MM.1S (cell line): ENCODE measurements around the gene SPRING1.

ENCODE experiments used
- DNase-seq: peaks from one replicate; pipeline ENCODE4 v3.0.0-alpha.2; 2015
- H2AFZ ChIP-seq: fragments of 300-600 bp; sonication (generic); 2 replicates; pipeline ENCODE4 v1.6.0; 2016; ENCODE audit warnings: antibody characterized with exemption, low read length
- H3F3A ChIP-seq: fragments of 300-600 bp; sonication (generic); 2 replicates; pipeline ENCODE4 v1.6.1; 2016; ENCODE audit warnings: mild to moderate bottlenecking, antibody characterized with exemption, low read length, moderate library complexity, mixed read lengths; ENCODE audit not compliant: insufficient read depth
- H3K27ac ChIP-seq: fragments of 300-600 bp; sonication (generic); 2 replicates; pipeline ENCODE4 v1.5.1; 2016; ENCODE audit warnings: mild to moderate bottlenecking, low read length
- H3K27me3 ChIP-seq: fragments of 300-600 bp; sonication (generic); replicated peaks from 2 replicates; pipeline ENCODE4 v1.6.0; 2016; ENCODE audit warnings: low read length; ENCODE audit not compliant: insufficient read depth
- H3K36me3 ChIP-seq: fragments of 300-600 bp; sonication (generic); replicated peaks from 2 replicates; pipeline ENCODE4 v1.6.1; 2016; ENCODE audit warnings: mild to moderate bottlenecking, low read length, mixed read lengths; ENCODE audit not compliant: insufficient read depth
- H3K4me1 ChIP-seq: fragments of 300-600 bp; sonication (generic); 2 replicates; pipeline ENCODE4 v1.6.1; 2016; ENCODE audit warnings: low read length, mixed read lengths
- H3K4me2 ChIP-seq: fragments of 300-600 bp; sonication (generic); 2 replicates; pipeline ENCODE4 v1.6.0; 2016; ENCODE audit warnings: low read depth, low read length
- H3K4me3 ChIP-seq: fragments of 300-600 bp; sonication (generic); 2 replicates; pipeline ENCODE4 v1.5.1; 2016; ENCODE audit warnings: low read length, mixed read lengths
- H3K79me2 ChIP-seq: fragments of 300-600 bp; sonication (generic); 2 replicates; pipeline ENCODE4 v1.6.1; 2016; ENCODE audit warnings: mixed run types, low read length, mixed read lengths
- H3K9ac ChIP-seq: fragments of 300-600 bp; sonication (generic); 2 replicates; pipeline ENCODE4 v1.6.1; 2016; ENCODE audit warnings: low read length, mixed read lengths
- H3K9me2 ChIP-seq: fragments of 300-600 bp; sonication (generic); replicated peaks from 2 replicates; pipeline ENCODE4 v1.6.1; 2016; ENCODE audit warnings: mild to moderate bottlenecking, low read length, mixed read lengths; ENCODE audit not compliant: insufficient read depth
- H3K9me3 ChIP-seq: fragments of 300-600 bp; sonication (generic); replicated peaks from 2 replicates; pipeline ENCODE4 v1.6.1; 2016; ENCODE audit warnings: mild to moderate bottlenecking, low read length, mixed read lengths; ENCODE audit not compliant: insufficient read depth
- H4K20me1 ChIP-seq: fragments of 300-600 bp; sonication (generic); 2 replicates; pipeline ENCODE4 v1.6.1; 2016; ENCODE audit warnings: mild to moderate bottlenecking, low read length, moderate library complexity, mixed read lengths; ENCODE audit not compliant: insufficient read depth
- CTCF ChIP-seq: fragments of 300-600 bp; sonication (generic); IDR thresholded peaks from 2 replicates; pipeline ENCODE4 v1.5.1; 2016; ENCODE audit warnings: antibody characterized with exemption, low read length, mixed read lengths
- EZH2 ChIP-seq: fragments of 300-600 bp; sonication (generic); optimal IDR thresholded peaks from 2 replicates; pipeline ENCODE3; 2017; ENCODE audit warnings: low read depth, mild to moderate bottlenecking, antibody characterized with exemption, low read length, mixed read lengths
- EZH2phosphoT487 ChIP-seq: fragments of 300-600 bp; sonication (generic); IDR thresholded peaks from 2 replicates; pipeline ENCODE4 v1.6.1; 2018; ENCODE audit warnings: antibody characterized with exemption, low read length

SPRING1 gene

GRCh38 chr12:116735084-116735483, 2.8 kb downstream of the SPRING1 start:
- Histone ChIP-seq H3K27me3 (no peaks in the 10 kb centered on the region), H3K4me2 (no peak overlapping the region), H3K4me1 (peaks cover 8% of the 10 kb centered on the region; the same call in 1 of the 2 replicates), H3F3A (no peaks in the 10 kb centered on the region), H3K79me2 (peaks cover 50% of the 10 kb centered on the region), H3K9ac (no peak overlapping the region), H3K27ac (no peak overlapping the region), H4K20me1 (no peaks in the 10 kb centered on the region), H3K4me3 (no peak overlapping the region), H3K36me3 (no peaks in the 10 kb centered on the region), H3K9me3 (no peaks in the 10 kb centered on the region), H3K9me2 (no peaks in the 10 kb centered on the region), H2AFZ (no peak overlapping the region)
- DNase-seq = no peak
- TF ChIP-seq EZH2phosphoT487 (no peak), CTCF (no peak), EZH2 (no peak)

DNA sequence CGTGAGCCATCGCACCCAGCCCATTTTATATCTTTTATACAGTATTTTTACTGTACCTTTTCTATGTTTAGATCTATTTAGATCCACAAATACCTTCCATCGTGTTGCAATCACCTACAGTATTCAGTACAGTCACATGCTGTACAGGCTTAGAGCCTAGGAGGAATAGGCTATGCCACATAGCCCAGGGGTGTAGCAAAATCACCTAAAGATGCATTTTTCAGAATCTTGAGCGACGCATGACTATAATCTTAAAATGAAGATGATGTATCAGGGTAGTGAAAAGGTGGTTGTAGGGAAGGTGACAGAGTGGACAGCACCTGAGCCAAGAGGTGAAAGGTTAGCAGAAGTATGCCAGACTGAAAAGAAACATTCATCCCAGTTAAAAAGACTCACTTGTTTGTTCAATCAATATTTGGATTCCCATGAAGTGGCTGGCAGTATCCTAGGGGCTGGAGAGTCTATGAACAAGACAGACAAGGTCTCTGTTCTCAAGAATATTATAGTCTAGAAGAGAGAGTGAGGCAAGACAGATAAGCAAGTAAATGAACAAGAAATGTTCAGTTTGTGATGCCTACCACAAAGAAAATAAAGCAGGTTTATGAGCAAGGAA, 3.6 kb downstream of the SPRING1 start:
- TF ChIP-seq EZH2 = no peak
- no peak for TF ChIP-seq EZH2phosphoT487
- no peak for TF ChIP-seq CTCF
- no peak overlapping the region for H3K4me3 ChIP-seq
- H3K79me2 ChIP-seq = peaks cover 53% of the 10 kb centered on the region
- H3F3A ChIP-seq = no peaks in the 10 kb centered on the region
- no peaks in the 10 kb centered on the region for H3K36me3 ChIP-seq
- no peak overlapping the region for H3K9ac ChIP-seq
- H4K20me1 ChIP-seq = no peaks in the 10 kb centered on the region
- no peaks in the 10 kb centered on the region for H3K9me3 ChIP-seq
- H3K9me2 ChIP-seq = no peaks in the 10 kb centered on the region
- no peak overlapping the region for H3K27ac ChIP-seq
- no peaks in the 10 kb centered on the region for H3K27me3 ChIP-seq
- DNase-seq = no peak
- peaks cover 8% of the 10 kb centered on the region; the same call in 1 of the 2 replicates for H3K4me1 ChIP-seq
- no peak overlapping the region for H3K4me2 ChIP-seq
- no peak overlapping the region for H2AFZ ChIP-seq

GRCh38 chr12:116731801-116732200, 6.1 kb downstream of the SPRING1 start:
- H4K20me1 ChIP-seq = no peaks in the 10 kb centered on the region
- H3K4me2 ChIP-seq = no peak overlapping the region
- no peaks in the 10 kb centered on the region for H3K36me3 ChIP-seq
- no peaks in the 10 kb centered on the region for H3K27me3 ChIP-seq
- peaks cover 60% of the 10 kb centered on the region for H3K79me2 ChIP-seq
- no peak overlapping the region for H3K9ac ChIP-seq
- no peaks in the 10 kb centered on the region for H3K9me2 ChIP-seq
- H3K4me3 ChIP-seq = no peak overlapping the region
- no peaks in the 10 kb centered on the region for H3K4me1 ChIP-seq
- no peak overlapping the region for H3K27ac ChIP-seq
- no peaks in the 10 kb centered on the region for H3K9me3 ChIP-seq
- no peaks in the 10 kb centered on the region for H3F3A ChIP-seq
- DNase-seq = no peak
- no peak for TF ChIP-seq CTCF
- TF ChIP-seq EZH2 = no peak
- TF ChIP-seq EZH2phosphoT487 = no peak
- no peak overlapping the region for H2AFZ ChIP-seq
